ENCODE measurements around the gene ZNF613.
"Not testable (repeated sequence)": the region's sequence is repeated elsewhere in the genome, so short reads cannot be mapped to it uniquely, and the experiment has no call there.

The ZNF613 gene

DNA sequence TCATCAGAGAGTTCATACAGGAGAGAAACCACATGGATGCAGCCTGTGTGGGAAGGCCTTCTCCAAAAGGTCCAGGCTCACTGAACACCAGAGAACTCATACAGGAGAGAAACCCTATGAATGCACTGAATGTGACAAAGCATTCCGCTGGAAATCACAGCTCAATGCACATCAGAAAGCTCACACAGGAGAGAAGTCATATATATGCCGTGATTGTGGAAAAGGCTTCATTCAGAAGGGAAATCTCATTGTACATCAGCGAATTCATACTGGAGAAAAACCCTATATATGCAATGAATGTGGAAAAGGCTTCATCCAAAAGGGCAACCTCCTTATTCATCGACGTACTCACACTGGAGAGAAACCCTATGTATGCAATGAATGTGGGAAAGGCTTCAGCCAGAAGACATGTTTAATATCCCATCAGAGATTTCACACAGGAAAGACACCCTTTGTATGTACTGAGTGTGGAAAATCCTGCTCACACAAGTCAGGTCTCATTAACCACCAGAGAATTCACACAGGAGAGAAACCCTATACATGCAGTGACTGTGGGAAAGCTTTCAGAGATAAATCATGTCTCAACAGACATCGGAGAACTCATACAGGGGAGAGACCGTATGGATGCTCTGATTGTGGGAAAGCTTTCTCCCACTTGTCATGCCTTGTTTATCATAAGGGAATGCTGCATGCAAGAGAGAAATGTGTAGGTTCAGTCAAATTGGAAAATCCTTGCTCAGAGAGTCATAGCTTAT, 17.7 kb downstream of the ZNF613 start:
- no peak for DNase-seq (ENCODE audit: low spot score)

DNA sequence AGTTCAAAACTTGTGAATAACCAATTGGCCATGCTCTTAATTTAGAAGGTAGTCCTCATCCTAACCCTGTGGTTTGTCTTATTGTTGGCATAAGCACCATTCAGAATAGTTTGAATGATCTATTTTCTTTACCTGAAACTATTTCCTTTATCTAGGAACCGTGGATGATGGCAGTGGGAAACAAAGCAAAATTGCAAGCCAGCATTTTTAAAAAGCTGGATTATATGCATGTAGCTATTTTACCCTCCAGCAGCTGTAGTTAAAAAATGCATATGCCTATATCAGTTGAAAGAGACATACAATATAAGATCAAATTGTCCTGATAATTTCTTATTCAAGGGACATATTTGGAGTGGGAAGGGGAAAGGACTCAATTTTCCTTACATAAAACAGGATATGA, 19.3 kb downstream of the ZNF613 start:
- no peak for DNase-seq (ENCODE audit: low spot score)

DNA sequence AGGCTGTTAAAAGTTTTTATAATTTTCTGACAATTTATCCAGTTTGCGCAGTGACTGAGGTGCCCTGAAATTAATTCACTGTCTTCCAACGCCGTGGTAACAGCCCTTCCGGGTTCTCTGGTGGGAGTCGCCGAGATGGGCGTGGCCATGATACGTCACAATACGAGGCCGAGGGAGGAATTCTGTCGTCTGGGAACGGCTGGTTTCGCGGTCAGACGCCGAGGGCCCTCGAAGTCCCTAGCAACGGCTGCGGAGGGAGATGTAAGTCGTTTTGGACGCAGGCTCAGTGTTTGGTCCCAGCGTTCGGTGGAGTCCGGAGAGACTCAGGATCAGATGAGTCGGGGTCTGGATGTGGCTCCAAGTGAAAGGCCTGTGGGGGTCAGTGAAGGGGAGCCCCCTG, 21.7 kb downstream of the ZNF613 start:
- no peak for DNase-seq (ENCODE audit: low spot score)

DNA sequence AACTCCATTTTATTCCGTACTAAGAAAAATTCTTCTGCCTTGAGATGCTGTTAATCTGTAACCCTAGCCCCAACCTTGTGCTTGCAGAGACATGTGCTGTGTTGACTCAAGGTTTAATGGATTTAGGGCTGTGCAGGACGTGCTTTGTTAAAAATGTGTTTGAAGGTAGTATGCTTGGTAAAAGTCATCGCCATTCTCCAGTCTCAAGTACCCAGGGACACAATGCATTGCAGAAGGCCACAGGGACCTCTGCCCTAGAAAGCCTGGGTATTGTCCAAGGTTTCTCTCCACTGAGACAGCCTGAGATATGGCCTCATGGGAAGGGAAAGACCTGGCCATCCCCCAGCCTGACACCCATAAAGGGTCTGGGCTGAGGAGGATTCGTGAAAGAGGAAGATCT, 30.6 kb downstream of the ZNF613 start:
- DNase-seq (ENCODE audit: low spot score) = not testable (repeated sequence)

DNA sequence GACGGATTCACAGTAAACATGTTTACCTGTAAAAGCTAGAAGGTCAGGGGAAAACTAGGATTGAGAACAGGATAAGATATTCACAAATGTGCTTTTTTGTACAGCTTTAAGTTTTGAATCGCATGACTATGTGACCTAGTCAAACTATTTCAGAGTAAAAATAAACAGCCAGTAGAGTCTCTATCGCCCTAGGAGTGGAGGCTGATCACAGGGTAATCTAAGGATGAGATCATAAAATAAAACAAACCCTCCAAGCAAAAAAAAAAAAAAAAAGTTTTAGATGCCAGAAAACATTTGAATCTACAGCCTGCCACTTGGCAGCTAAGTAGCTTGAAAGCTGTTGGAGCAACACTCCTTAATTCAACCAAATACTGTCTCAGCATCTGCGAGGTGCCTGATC, 32.5 kb downstream of the ZNF613 start:
- no peak for DNase-seq (ENCODE audit: low spot score)

DNA sequence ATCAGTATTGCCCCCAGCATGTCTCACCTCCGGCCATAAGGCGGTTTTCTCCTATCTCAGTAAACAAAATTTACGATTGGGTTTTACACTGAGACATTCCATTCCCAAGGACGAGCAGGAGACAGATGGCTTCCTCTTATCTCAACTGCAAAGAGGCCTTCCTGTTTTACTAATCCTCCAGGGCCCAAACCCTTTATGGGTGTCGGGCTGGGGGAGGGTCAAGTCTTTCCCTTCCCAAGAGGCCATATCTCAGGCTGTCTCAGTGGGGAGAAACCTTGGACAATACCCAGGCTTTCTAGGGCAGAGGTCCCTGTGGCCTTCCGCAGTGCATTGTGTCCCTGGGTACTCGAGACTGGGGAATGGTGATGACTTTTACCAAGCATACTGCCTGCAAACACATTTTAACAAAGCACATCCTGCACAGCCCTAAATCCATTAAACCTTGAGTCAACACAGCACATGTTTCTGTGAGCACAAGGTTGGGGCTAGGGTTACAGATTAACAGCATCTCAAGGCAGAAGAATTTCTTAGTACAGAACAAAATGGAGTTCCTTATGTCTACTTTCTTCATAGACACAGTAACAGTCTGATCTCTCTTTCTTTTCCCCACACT, 33.5 kb downstream of the ZNF613 start:
- not testable (repeated sequence) for DNase-seq (ENCODE audit: low spot score)

DNA sequence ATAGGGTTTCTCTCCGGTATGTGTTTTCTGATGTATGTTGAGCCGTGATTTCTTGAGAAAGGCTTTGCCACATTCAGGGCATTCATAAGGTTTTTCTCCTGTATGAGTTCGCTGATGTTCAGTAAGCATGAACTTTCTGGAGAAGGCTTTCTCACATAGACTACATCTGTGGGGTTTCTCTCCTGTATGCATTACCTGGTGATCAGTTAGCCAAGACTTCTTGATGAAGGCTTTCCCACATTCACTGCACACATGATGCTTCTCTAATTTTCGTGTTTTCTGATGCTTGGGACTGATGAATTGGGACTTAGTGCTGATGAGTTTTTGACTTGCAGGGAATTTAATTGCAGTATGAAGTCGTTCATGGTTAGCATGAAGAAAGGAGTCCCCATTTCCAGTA, 38.3 kb downstream of the ZNF613 start:
- no peak for DNase-seq (ENCODE audit: low spot score)

DNA sequence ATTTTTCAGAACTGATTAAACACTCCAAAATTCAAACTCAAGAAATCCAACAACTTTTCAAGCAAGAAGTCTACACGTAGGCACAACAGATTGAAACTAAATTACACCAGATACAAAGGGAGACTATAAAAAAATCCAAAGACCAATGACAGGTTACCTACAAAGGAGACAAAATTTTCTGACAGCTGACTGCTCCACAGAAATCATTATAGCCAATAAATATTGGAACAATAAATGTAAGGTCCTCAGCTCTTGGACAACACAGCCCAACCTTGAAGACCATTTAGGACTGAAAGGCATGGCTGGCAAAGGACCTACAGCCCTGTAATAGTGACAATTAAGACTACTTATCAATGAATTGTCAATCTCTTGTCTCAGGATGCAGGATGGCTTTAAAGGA, 43.4 kb downstream of the ZNF613 start:
- no peak for DNase-seq (ENCODE audit: low spot score)

DNA sequence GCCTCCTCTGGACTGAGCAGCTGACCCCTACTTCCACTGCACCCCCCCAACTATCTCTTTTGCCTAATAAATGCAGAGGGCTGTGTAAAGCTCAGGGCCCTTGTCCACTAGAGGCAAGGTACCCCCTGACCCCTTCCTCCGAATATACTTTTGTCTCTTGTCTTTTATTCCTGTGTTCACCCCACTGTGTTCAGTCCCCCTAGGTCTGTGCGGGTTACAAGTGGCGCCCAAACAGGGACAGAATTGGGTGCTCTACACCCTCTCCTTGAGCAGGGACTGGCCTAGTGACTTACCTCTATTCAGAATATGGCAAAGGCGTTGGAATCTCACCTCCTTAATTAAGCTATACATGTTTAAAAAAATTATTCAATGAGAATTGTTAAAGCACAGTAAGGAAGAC, 44.4 kb downstream of the ZNF613 start:
- DNase-seq (ENCODE audit: low spot score) = no peak

DNA sequence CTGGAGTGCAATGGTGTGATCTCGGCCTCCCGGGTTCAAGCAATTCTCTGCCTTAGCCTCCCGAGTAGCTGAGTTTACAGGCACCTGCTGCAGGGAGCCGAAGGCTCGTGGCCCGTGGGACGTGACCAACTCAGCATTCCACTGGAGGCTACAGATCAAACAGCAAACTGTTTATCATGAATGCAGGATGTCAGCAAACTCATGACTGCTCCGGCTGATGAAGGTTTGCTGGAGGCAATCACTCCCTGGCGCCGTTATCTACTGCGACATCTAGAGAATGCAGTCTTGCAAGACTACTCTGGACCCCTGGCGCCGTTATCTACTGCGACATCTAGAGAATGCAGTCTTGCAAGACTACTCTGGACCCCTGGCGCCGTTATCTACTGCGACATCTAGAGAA, 48.5 kb downstream of the ZNF613 start:
- DNase-seq (ENCODE audit: low spot score) = not testable (repeated sequence)

DNA sequence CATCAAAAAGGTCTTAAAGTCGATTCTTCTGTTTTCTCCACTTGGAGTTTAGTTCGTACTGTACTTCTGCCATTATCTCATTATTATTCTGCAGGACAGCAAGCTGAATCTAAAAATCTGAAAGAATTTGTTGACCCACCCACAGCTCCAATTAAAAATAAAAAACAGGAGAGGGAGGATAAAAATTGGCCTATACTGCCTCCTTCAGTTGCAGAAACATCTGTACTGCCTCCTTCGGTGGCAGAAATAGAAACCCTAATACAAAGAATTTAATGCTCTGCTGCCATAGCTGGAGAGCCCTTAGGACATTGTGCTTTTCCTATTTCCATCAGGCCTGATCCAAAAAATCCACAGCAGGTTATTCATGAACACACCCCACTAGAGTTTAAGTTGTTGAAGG, 49.6 kb downstream of the ZNF613 start:
- DNase-seq (ENCODE audit: low spot score) = no peak

DNA sequence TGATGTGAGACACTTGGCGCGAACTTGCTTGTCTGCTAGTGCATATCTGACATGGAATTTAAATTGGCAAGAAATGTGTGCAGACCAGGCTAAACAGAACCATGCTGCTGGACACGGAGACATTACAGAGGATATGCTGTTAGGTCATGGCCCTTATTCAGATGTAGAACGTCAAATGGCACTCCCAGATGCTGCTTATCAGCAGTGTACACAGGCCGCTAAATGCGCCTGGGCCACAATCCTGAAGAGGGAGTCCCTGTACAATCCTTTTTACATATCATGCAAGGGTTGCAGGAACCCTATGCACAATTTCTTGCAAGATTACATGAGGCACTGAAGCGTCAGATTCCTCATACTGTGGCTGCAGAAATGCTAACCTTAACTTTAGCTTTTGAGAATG, 50.1 kb downstream of the ZNF613 start:
- no peak for DNase-seq (ENCODE audit: low spot score)

DNA sequence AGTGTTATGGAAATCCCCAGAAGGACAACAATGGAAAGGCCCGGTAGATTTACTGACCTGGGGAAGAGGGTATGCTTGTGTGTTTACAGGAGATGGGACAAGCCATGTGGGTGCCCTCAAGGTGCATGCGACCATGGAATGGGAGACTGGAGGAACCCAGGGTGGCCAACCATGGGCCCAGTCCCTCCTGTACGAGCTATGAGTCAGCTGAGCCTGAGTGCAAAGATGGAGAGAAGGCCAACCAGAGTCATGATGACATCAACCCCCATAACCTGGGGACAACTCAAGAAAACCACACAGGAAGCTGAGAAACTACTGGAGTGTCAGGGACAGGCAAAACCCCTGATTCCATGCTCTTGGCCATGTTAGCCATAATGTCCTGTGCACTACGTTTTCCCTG, 51.6 kb downstream of the ZNF613 start:
- DNase-seq (ENCODE audit: low spot score) = no peak

DNA sequence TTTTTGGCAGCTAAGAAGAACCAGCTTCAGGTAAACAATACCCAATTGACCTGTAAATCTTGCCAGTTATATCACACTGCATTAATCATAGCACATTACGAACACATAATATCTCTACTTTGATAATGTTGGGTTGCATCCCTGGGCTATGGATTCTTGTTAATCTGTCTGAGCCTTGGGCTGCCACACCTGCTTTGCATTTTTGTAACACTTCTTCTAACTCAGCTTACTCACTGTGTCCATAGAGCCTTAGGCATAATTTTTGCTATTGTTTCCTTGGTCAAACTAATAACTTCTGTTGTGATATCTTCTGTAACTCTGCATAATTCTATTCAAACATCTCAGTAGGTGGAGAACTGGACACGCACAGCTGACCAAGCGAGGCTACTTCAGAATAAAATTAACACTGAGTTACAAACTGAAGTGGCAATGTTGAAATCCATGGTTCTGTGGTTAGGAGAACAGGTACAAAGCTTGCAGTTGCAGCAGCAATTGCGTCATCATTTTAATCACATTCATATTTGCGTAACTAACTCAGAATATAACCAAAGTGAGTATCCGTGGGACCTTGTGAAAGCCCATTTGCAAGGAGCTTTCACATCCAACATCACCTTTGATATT, 53.0 kb downstream of the ZNF613 start:
- DNase-seq (ENCODE audit: low spot score) = no peak

DNA sequence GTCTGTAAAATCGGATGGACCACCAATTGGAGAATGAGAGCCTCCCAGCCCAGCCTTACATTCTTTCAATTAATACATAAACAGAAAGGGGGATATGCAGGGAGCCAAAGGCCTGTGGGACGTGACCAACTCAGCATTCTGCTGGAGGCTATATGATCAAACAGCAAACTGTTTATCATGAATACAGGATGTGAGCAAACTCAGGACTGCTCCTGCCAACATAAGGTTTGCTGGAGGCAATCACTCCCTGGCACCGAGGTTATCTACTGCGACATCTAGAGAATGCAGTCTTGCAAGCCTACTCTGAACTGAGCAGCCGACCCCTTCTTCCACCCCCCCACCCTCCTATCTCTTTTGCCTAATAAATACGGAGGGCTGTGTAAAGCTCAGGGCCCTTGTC, 53.7 kb downstream of the ZNF613 start:
- DNase-seq (ENCODE audit: low spot score) = not testable (repeated sequence)

DNA sequence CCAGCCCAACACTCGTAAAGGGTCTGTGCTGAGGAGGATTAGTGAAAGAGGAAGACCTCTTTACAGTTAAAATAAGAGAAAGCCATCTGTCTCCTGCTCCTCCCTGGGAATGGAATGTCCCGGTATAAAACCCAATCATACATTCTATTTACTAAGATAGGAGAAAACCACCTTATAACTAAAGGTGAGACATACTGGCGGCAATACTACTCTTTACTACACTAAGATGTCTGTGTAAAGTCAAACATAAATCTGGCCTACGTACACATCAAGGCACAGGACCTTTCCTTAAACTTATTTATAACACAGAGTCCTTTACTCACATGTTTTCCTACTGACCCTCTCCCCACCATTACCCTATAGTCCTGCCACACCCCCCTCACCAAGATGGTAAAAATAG, 56.1 kb downstream of the ZNF613 start:
- DNase-seq (ENCODE audit: low spot score) = no peak

DNA sequence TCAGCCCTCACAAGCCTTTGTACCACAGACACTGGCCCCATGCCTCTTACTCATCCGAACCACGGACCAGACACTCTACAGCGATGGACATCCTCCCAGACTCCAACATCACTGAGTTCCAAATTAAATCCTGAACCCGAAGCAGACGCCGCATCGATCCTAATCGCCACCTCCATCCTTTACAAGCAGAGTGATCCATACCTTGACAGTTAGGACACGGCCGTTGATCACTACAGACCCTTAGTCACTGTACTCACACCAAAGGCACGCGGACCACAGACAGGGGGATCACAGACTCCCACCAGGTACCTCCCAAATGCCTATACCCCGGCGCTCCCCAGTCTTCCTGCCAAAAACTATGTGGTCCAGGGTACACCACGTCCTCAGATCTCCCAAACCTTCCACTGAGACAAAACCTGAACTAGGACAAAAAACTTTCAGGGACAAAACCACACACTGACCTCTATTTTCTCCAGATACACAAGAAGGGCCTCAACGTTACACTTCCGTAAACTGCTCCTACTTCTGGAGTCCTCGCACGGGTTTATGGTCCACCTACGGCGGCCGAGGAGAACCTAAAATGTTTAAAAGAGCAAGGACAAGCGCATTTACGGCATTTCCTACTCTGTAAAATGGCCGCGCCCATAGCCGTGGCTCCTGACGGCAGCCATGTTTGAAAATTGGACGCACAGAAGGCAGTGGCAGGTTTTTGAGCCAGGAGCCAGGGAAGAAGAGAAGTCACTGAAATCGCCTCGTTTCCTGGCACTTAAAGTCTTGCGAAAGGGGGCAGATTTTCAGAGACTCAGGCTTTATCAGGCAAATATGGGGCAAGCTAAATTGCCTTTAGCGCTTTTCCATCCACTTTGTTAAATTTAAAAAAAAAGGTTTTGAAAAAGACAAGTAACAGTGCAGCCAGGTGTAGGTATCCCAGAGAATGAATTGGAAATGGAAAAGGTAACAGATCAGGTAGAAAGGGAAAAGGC, 59.3 kb downstream of the ZNF613 start, which contains the start of gene ZNF350:
TSS of gene ZNF350 (minus strand) at position 532 of the 983 bp plus-strand sequence. CDS start 12,480 bp downstream, outside the sequence.
- DNase-seq (ENCODE audit: low spot score) = peak; percentile 92

DNA sequence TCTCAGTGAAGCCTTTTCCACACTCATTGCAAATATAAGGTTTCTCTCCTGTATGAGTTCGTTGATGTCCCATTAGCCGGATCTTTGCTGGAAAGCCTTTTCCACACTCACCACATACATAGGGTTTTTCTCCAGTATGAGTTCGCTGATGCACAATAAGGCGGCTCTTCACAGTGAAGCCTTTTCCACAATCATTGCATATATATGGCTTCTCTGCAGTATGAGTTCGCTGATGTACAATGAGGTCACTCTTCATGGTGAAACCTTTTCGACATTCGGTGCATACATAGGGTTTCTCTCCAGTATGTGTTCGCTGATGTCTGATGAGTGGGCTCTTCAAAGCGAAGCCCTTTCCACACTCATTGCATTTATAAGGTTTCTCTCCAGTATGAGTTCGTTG, 66.2 kb downstream of the ZNF613 start:
- no peak for DNase-seq (ENCODE audit: low spot score)

DNA sequence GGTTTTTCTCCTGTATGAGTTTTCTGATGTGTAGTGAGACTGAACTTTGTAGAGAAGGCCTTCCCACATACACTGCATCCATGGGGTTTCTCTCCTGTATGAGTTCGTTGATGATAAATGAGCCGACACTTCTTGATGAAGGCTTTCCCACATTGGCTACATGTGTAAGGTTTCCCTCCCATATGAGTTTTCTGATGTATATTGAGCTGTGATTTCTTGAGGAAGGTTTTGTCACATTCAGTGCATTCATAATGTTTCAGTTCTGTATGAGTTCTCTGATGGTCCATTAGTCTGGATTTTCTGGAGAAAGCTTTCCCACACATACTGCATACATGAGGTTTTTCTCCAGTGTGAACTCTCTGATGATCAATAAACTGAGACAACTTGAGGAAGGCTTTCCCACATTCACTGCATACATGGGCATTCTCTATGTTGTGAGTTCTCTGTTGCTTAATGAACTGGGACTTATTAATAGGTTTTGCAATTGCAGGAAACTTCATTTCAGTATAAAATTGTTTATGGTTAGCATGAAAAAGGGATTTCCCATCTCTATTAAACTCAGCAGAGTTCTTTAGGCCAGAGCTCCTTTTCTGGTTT, 66.9 kb downstream of the ZNF613 start:
- DNase-seq (ENCODE audit: low spot score) = no peak

Data from AG20443 (cell line).